ENCODE results near the gene AP2M1. TPM values are rescaled to one million over a fixed set of nuclear protein-coding genes. Genes with fewer than 3 reads are reported as not detected.
A peak's percentile ranks its signal among the peaks of the same experiment; 100 is the strongest.

The AP2M1 gene
- polyA plus RNA-seq, 2 of the 4 experiments (the other 2 are of a cell fraction), result 274 to 298 TPM

GRCh38 chr3:184185461-184186183 lies 11.0 kb downstream of the AP2M1 start (continued):
- TF ChIP-seq PHF8 (IDR thresholded peaks at IDR 0.05; ENCODE audit: borderline replicate concordance, low read depth) (no peak), E2F6 (IDR thresholded peaks at IDR 0.05; ENCODE audit: borderline replicate concordance, low read depth) (peak; percentile 86), JUNB (IDR thresholded peaks at IDR 0.05) (no peak), POLR2AphosphoS2 (conservative IDR thresholded peaks at IDR 0.05; ENCODE audit: low read length) (0 out of 2 replicates have a peak, but pooled peaks have one; percentile 34), CBX8 (IDR thresholded peaks at IDR 0.05) (no peak), ESRRA (IDR thresholded peaks at IDR 0.05; ENCODE audit: borderline replicate concordance, low read length) (no peak), HEYL (CRISPR knock-in tag; IDR thresholded peaks at IDR 0.05) (no peak), SMC3 (IDR thresholded peaks at IDR 0.05) (no peak), JUN (IDR thresholded peaks at IDR 0.05) (peak in 1 of 2 experiments; percentile 61; a peak in 3 of 5 replicates), ZFP36 (IDR thresholded peaks at IDR 0.05; ENCODE audit: borderline replicate concordance, partially characterized antibody) (no peak), GATA3 (IDR thresholded peaks at IDR 0.05; ENCODE audit: borderline replicate concordance) (no peak), HOXB5 (CRISPR knock-in tag; IDR thresholded peaks at IDR 0.05) (peak; percentile 75; the same call in 1 of the 2 replicates), MAFK (IDR thresholded peaks at IDR 0.05; ENCODE audit: partially characterized antibody) (peak; percentile 55), CEBPB (IDR thresholded peaks at IDR 0.05) (no peak), RNF2 (IDR thresholded peaks at IDR 0.05; ENCODE audit: borderline replicate concordance, low read depth) (no peak), KDM1A (IDR thresholded peaks at IDR 0.05; ENCODE audit: low read depth) (no peak), ZC3H11A (IDR thresholded peaks at IDR 0.05) (no peak), RAD21 (conservative IDR thresholded peaks at IDR 0.05 in 1 of 2, IDR thresholded peaks at IDR 0.05 in 1 of 2) (no peak), EHF (CRISPR knock-in tag; IDR thresholded peaks at IDR 0.05) (no peak), USF2 (IDR thresholded peaks at IDR 0.05) (0 out of 2 replicates have a peak, but pooled peaks have one; percentile 23), NPAS2 (CRISPR knock-in tag; IDR thresholded peaks at IDR 0.05; ENCODE audit: borderline replicate concordance) (no peak), ZSCAN20 (CRISPR knock-in tag; IDR thresholded peaks at IDR 0.05) (no peak), PBX3 (IDR thresholded peaks at IDR 0.05) (no peak; the same call in 1 of the 2 replicates)
- TF ChIP-seq, protein P1, sequence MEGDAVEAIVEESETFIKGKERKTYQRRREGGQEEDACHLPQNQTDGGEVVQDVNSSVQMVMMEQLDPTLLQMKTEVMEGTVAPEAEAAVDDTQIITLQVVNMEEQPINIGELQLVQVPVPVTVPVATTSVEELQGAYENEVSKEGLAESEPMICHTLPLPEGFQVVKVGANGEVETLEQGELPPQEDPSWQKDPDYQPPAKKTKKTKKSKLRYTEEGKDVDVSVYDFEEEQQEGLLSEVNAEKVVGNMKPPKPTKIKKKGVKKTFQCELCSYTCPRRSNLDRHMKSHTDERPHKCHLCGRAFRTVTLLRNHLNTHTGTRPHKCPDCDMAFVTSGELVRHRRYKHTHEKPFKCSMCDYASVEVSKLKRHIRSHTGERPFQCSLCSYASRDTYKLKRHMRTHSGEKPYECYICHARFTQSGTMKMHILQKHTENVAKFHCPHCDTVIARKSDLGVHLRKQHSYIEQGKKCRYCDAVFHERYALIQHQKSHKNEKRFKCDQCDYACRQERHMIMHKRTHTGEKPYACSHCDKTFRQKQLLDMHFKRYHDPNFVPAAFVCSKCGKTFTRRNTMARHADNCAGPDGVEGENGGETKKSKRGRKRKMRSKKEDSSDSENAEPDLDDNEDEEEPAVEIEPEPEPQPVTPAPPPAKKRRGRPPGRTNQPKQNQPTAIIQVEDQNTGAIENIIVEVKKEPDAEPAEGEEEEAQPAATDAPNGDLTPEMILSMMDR (IDR thresholded peaks at IDR 0.05), result no peak
